ENCODE data around the gene TRPC1. TPM values are rescaled to one million over a fixed set of nuclear protein-coding genes. Genes with fewer than 3 reads are reported as not detected.

The TRPC1 gene
- polyA plus RNA-seq, 1 donor (not counting 4 experiments of a cell fraction or from before 2014, with no cell fraction given) = 9.1 TPM

- no peak overlapping the region for H3K27ac ChIP-seq (ENCODE audit: control insufficient read depth, insufficient read depth, low read length)
- TF ChIP-seq EZH2 (IDR thresholded peaks at IDR 0.05; ENCODE audit: low read length) (no peak), CTCF (optimal IDR thresholded peaks at IDR 0.05 in 1 of 3, IDR thresholded peaks at IDR 0.05 in 1 of 3, conservative IDR thresholded peaks at IDR 0.05 in 1 of 3; ENCODE audit: extremely low read depth in 1 of 3, insufficient read depth in 2 of 3, low read length in 3 of 3) (peak; percentile 43 to 61 (median 47))
- H3K27me3 ChIP-seq (ENCODE audit: control insufficient read depth, extremely low read depth, insufficient read depth, low read length) = no peaks in the 10 kb centered on the region
- no peak overlapping the region for H3K4me3 ChIP-seq (ENCODE audit: control insufficient read depth in 2 of 3, extremely low read depth in 1 of 3, insufficient read depth in 2 of 3, low read depth in 1 of 3, low read length in 3 of 3)
- no peak overlapping the region for H3K4me2 ChIP-seq (ENCODE audit: control insufficient read depth, extremely low read depth, insufficient read depth, low read depth, low read length)
- H3K79me2 ChIP-seq (ENCODE audit: control insufficient read depth, insufficient read depth, low read length) = no peaks in the 10 kb centered on the region
- H3K9me1 ChIP-seq (ENCODE audit: control insufficient read depth, extremely low read depth, insufficient read depth, low read length) = no peaks in the 10 kb centered on the region
- H3K36me3 ChIP-seq (ENCODE audit: control insufficient read depth in 2 of 2, extremely low read depth in 1 of 2, insufficient read depth in 2 of 2, low read length in 2 of 2) = no peaks in the 10 kb centered on the region
- no peaks in the 10 kb centered on the region for H4K20me1 ChIP-seq (ENCODE audit: control insufficient read depth, extremely low read depth, insufficient read depth, low read length)
- H3K9ac ChIP-seq (ENCODE audit: control insufficient read depth, extremely low read depth, insufficient read depth, low read length) = no peak overlapping the region
- dilution Hi-C loops (cut with MboI; ENCODE audit: extremely low pct_ligation_motif_present, low sequenced_read_pairs) = no loop called here
- H3K4me1 ChIP-seq (ENCODE audit: control insufficient read depth, extremely low read depth, insufficient read depth, low read length) = peaks cover 8% of the 10 kb centered on the region
- DNase-seq (ENCODE audit: low read depth, low spot score) (no peak), FAIRE-seq (peak; percentile 90)
- H2AFZ ChIP-seq (ENCODE audit: control insufficient read depth, low read length) = no peak overlapping the region
- no peaks in the 10 kb centered on the region for H3K9me3 ChIP-seq (ENCODE audit: control insufficient read depth, low read depth, low read length)
These were observed 120.6 kb downstream of the TRPC1 start for GRCh38 chr3:142844339-142844977.

DNA sequence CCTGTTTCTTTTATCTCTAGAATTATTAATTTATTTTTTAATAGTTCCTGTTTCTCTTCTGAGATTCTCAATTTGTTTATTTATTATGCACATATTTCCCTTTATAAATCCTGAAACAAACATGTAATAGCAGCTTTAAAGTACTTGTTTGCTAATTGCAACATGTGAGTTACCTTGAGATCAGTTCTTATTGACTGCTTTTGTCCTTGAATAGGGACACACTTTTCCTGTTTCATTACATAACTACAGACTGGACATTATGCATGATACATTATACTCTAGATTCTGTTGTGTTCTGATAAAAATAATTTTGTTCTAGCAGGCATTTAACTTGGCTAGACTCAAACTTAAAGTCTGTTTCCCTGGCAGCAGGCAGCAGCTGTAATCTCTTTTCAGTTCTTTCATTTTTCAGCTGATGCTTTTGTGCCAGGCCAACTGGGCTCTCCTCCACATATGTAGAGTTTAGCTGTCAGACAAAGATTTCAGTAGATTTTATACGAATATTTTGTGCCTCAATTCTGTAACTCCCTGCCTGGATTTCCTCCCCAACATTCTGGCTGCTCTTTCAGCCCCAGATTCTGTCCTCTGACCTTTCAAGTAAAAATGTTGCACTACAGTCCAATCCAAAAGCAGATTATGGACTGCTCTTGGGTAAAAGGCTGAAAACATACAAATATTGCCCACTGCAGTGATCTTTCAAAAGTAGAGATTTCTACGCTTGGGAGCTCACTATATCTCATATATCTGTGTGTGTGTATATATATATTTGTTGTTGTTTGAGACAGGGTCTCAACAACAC lies 123.1 kb downstream of the TRPC1 start:
- H3K9me1 ChIP-seq (ENCODE audit: control insufficient read depth, extremely low read depth, insufficient read depth, low read length) = no peaks in the 10 kb centered on the region
- H3K27ac ChIP-seq (ENCODE audit: control insufficient read depth, insufficient read depth, low read length) = no peak overlapping the region
- no peaks in the 10 kb centered on the region for H3K79me2 ChIP-seq (ENCODE audit: control insufficient read depth, insufficient read depth, low read length)
- TF ChIP-seq CTCF (optimal IDR thresholded peaks at IDR 0.05 in 1 of 3, IDR thresholded peaks at IDR 0.05 in 1 of 3, conservative IDR thresholded peaks at IDR 0.05 in 1 of 3; ENCODE audit: extremely low read depth in 1 of 3, insufficient read depth in 2 of 3, low read length in 3 of 3) (no peak), EZH2 (IDR thresholded peaks at IDR 0.05; ENCODE audit: low read length) (no peak)
- no peak overlapping the region for H3K4me3 ChIP-seq (ENCODE audit: control insufficient read depth in 2 of 3, extremely low read depth in 1 of 3, insufficient read depth in 2 of 3, low read depth in 1 of 3, low read length in 3 of 3)
- no peak for DNase-seq (ENCODE audit: low read depth, low spot score)
- FAIRE-seq = no peak
- H3K36me3 ChIP-seq (ENCODE audit: control insufficient read depth in 2 of 2, extremely low read depth in 1 of 2, insufficient read depth in 2 of 2, low read length in 2 of 2) = no peaks in the 10 kb centered on the region
- dilution Hi-C loops (cut with MboI; ENCODE audit: extremely low pct_ligation_motif_present, low sequenced_read_pairs) = no loop called here
- H3K9me3 ChIP-seq (ENCODE audit: control insufficient read depth, low read depth, low read length) = no peaks in the 10 kb centered on the region
- H3K27me3 ChIP-seq (ENCODE audit: control insufficient read depth, extremely low read depth, insufficient read depth, low read length) = no peaks in the 10 kb centered on the region
- H3K4me1 ChIP-seq (ENCODE audit: control insufficient read depth, extremely low read depth, insufficient read depth, low read length) = peaks cover 25% of the 10 kb centered on the region
- no peak overlapping the region for H3K9ac ChIP-seq (ENCODE audit: control insufficient read depth, extremely low read depth, insufficient read depth, low read length)
- no peak overlapping the region for H3K4me2 ChIP-seq (ENCODE audit: control insufficient read depth, extremely low read depth, insufficient read depth, low read depth, low read length)
- no peak overlapping the region for H2AFZ ChIP-seq (ENCODE audit: control insufficient read depth, low read length)
- no peaks in the 10 kb centered on the region for H4K20me1 ChIP-seq (ENCODE audit: control insufficient read depth, extremely low read depth, insufficient read depth, low read length)

Measured in keratinocyte (primary cell).